Testis (tissue), 2 donors: ENCODE data around the gene HRH1.

Source experiments
- CTCF ChIP-seq, 3 experiments: fragments of 450-650 bp in 2 of 3; fragments of 200-600 bp in 1 of 3; sonication (generic) in 1 of 3; IDR thresholded peaks; one replicate each; pipeline ENCODE4 v1.5.1; 2016 to 2019; ENCODE audit warnings: antibody characterized with exemption in 3 of 3, mild to moderate bottlenecking in 2 of 3, moderate library complexity in 1 of 3
- POLR2A ChIP-seq: fragments of 450-650 bp; IDR thresholded peaks from one replicate; pipeline ENCODE4 v1.6.1; 2017; ENCODE audit warnings: antibody characterized with exemption, mild to moderate bottlenecking, moderate library complexity

- no peak for TF ChIP-seq CTCF (IDR thresholded peaks at IDR 0.05)
- TF ChIP-seq POLR2A, result no peak
These were observed 1.7 kb downstream of the HRH1 start for GRCh38 chr3:11156026-11156410.
